Suprapubic skin (tissue), 4 donors: ENCODE results near the gene SCUBE2. TPM values are rescaled to one million over a fixed set of nuclear protein-coding genes. Genes with fewer than 3 reads are reported as not detected.

Source experiments
- DNase-seq, 2 donors: peaks; one replicate each; pipeline ENCODE4 v3.0.0-alpha.2; 2019; ENCODE audit warnings: low spot score in 2 of 2
- H3K27ac ChIP-seq: fragments of 200-600 bp; sonication (generic); one replicate; pipeline ENCODE4 v1.5.1; 2019
- H3K27me3 ChIP-seq: fragments of 200-600 bp; sonication (generic); one replicate; pipeline ENCODE4 v1.5.1; 2019
- H3K36me3 ChIP-seq: fragments of 200-600 bp; sonication (generic); one replicate; pipeline ENCODE4 v1.5.1; 2019
- H3K4me1 ChIP-seq: fragments of 200-600 bp; sonication (generic); one replicate; pipeline ENCODE4 v1.5.1; 2019
- H3K4me3 ChIP-seq: fragments of 200-600 bp; sonication (generic); one replicate; pipeline ENCODE4 v1.5.1; 2019; ENCODE audit warnings: mild to moderate bottlenecking
- H3K9me3 ChIP-seq: fragments of 200-600 bp; sonication (generic); one replicate; pipeline ENCODE4 v1.5.1; 2019
- CTCF ChIP-seq, 2 donors: fragments of 200-600 bp in 1 of 2; fragments of 450-650 bp in 1 of 2; sonication (generic) in 1 of 2; IDR thresholded peaks; one replicate each; pipeline ENCODE4 v1.5.1; 2016 to 2019; ENCODE audit warnings: antibody characterized with exemption in 2 of 2, mild to moderate bottlenecking in 1 of 2, moderate library complexity in 1 of 2
- EP300 ChIP-seq: sonication (generic); formaldehyde crosslinking; IDR thresholded peaks from one replicate; pipeline ENCODE4 v1.6.1; 2017; ENCODE audit warnings: antibody characterized with exemption
- POLR2A ChIP-seq, 2 donors: fragments of 450-650 bp; IDR thresholded peaks; one replicate each; pipeline ENCODE4 v1.6.1; 2017; ENCODE audit warnings: antibody characterized with exemption in 2 of 2, mild to moderate bottlenecking in 2 of 2, moderate library complexity in 2 of 2
- POLR2AphosphoS5 ChIP-seq, 3 donors: sonication (generic); formaldehyde crosslinking; IDR thresholded peaks; one replicate each; pipeline ENCODE4 v1.6.1; 2017; ENCODE audit warnings: antibody characterized with exemption in 3 of 3
- WGBS: methylation state at CpG from one replicate; pipeline ENCODE4 v1.1.5; 2018; 5-methylcytosine and 5-hydroxymethylcytosine counted together
- total RNA-seq, 4 donors: library from RNA; depleted of rRNA; stranded (reverse); fragments of >200 nt; gene quantifications; one replicate each; pipeline ENCODE4 v1.1.0, GENCODE V29; 2016

The SCUBE2 gene
- total RNA-seq, 4 donors from 2014 or later, result 3.8 to 36.0 (median 24.1) TPM

- H3K27ac ChIP-seq, result no peak overlapping the region
- no peaks in the 10 kb centered on the region for H3K36me3 ChIP-seq
- H3K27me3 ChIP-seq, result no peaks in the 10 kb centered on the region
- TF ChIP-seq EP300, result no peak
- no peak for TF ChIP-seq POLR2A (IDR thresholded peaks at IDR 0.05)
- TF ChIP-seq CTCF (IDR thresholded peaks at IDR 0.05), result no peak
- no peak for TF ChIP-seq POLR2AphosphoS5 (IDR thresholded peaks at IDR 0.05)
- WGBS, result 76% methylated on average over 9 of the region's 9 CpGs
- H3K4me1 ChIP-seq, result no peaks in the 10 kb centered on the region
- H3K9me3 ChIP-seq, result no peaks in the 10 kb centered on the region
- DNase-seq, result no peak
- H3K4me3 ChIP-seq, result no peak overlapping the region
These were observed 29.5 kb upstream of the SCUBE2 start for GRCh38 chr11:9120664-9121468.

- Histone ChIP-seq H3K4me1 (no peaks in the 10 kb centered on the region), H3K4me3 (no peak overlapping the region), H3K36me3 (no peaks in the 10 kb centered on the region), H3K27ac (no peak overlapping the region), H3K9me3 (no peaks in the 10 kb centered on the region), H3K27me3 (no peaks in the 10 kb centered on the region)
- no peak for DNase-seq
- no peak for TF ChIP-seq POLR2AphosphoS5 (IDR thresholded peaks at IDR 0.05)
- TF ChIP-seq CTCF (IDR thresholded peaks at IDR 0.05), result no peak
- no peak for TF ChIP-seq POLR2A (IDR thresholded peaks at IDR 0.05)
- no peak for TF ChIP-seq EP300
- WGBS, result 87% methylated on average over 2 of the region's 2 CpGs
These were observed 26.9 kb upstream of the SCUBE2 start for GRCh38 chr11:9118277-9118676.

- no peak overlapping the region for H3K4me3 ChIP-seq
- H3K27ac ChIP-seq, result no peak overlapping the region
- no peaks in the 10 kb centered on the region for H3K9me3 ChIP-seq
- no peaks in the 10 kb centered on the region for H3K36me3 ChIP-seq
- WGBS, result 95% methylated on average over 2 of the region's 2 CpGs
- H3K27me3 ChIP-seq, result no peaks in the 10 kb centered on the region
- TF ChIP-seq EP300 (no peak), CTCF (IDR thresholded peaks at IDR 0.05) (no peak), POLR2A (IDR thresholded peaks at IDR 0.05) (no peak), POLR2AphosphoS5 (IDR thresholded peaks at IDR 0.05) (no peak)
- no peaks in the 10 kb centered on the region for H3K4me1 ChIP-seq
- no peak for DNase-seq
These were observed 20.7 kb upstream of the SCUBE2 start for GRCh38 chr11:9112075-9112474.

GRCh38 chr11:9109858-9110731, 18.7 kb upstream of the SCUBE2 start:
- no peak overlapping the region for H3K27ac ChIP-seq
- no peak overlapping the region for H3K4me3 ChIP-seq

More at GRCh38 chr11:9109858-9110731, 18.7 kb upstream of the SCUBE2 start:
- no peak for DNase-seq
- Histone ChIP-seq H3K27me3 (no peaks in the 10 kb centered on the region), H3K9me3 (no peaks in the 10 kb centered on the region), H3K4me1 (no peaks in the 10 kb centered on the region), H3K36me3 (no peaks in the 10 kb centered on the region)
- WGBS, result 84% methylated on average over 3 of the region's 3 CpGs
- TF ChIP-seq POLR2AphosphoS5 (IDR thresholded peaks at IDR 0.05) (no peak), POLR2A (IDR thresholded peaks at IDR 0.05) (no peak), EP300 (no peak), CTCF (IDR thresholded peaks at IDR 0.05) (no peak)
